ENCODE measurements around the gene PLXND1. TPM values are rescaled to one million over a fixed set of nuclear protein-coding genes. Genes with fewer than 3 reads are reported as not detected.

The PLXND1 gene
- total RNA-seq, 4 donors from 2014 or later, result 50.5 to 89.9 (median 76.6) TPM

- peaks cover 0 to 16% (median 0%) of the 10 kb centered on the region in 4 donors for H3K36me3 ChIP-seq
- DNase-seq (ENCODE audit: extremely low spot score), result no peak
- no peak for TF ChIP-seq CTCF (IDR thresholded peaks at IDR 0.05)
- no peak for TF ChIP-seq POLR2AphosphoS5 (IDR thresholded peaks at IDR 0.05)
- TF ChIP-seq POLR2A (IDR thresholded peaks at IDR 0.05; ENCODE audit: low read depth), result no peak
- TF ChIP-seq EP300 (IDR thresholded peaks at IDR 0.05), result no peak
- intact Hi-C loops (cut with DNase I), result loop anchor here (5.0 kb wide), 1 partner anchor 112 kb away; no protein-coding TSS in a partner anchor
- peak overlapping the region; percentile 65 to 75 (median 68) for H3K4me3 ChIP-seq
- peaks cover 64 to 96% (median 92%) of the 10 kb centered on the region in 4 donors for H3K4me1 ChIP-seq
- 57% methylated on average over 5 of the region's 12 CpGs for WGBS
- H3K9me3 ChIP-seq, result no peaks in the 10 kb centered on the region
- peaks cover 0 to 20% (median 10%) of the 10 kb centered on the region in 4 donors for H3K27me3 ChIP-seq
- H3K27ac ChIP-seq (replicated peaks in 1 of 4), result peak overlapping the region; percentile 80 to 85 (median 82)
Observed at GRCh38 chr3:129604767-129605166, 1.7 kb downstream of the PLXND1 start.

- TF ChIP-seq POLR2AphosphoS5 (IDR thresholded peaks at IDR 0.05) (no peak), POLR2A (IDR thresholded peaks at IDR 0.05; ENCODE audit: low read depth) (no peak), CTCF (IDR thresholded peaks at IDR 0.05) (no peak), EP300 (IDR thresholded peaks at IDR 0.05) (no peak)
- Histone ChIP-seq H3K27ac (replicated peaks in 1 of 4) (peak overlapping the region; percentile 80 to 85 (median 82)), H3K4me1 (peaks cover 62 to 96% (median 93%) of the 10 kb centered on the region in 4 donors), H3K4me3 (peak overlapping the region; percentile 65 to 75 (median 68)), H3K27me3 (peaks cover 0 to 20% (median 10%) of the 10 kb centered on the region in 4 donors), H3K36me3 (peaks cover 0 to 16% (median 0%) of the 10 kb centered on the region in 4 donors), H3K9me3 (no peaks in the 10 kb centered on the region)
- DNase-seq (ENCODE audit: extremely low spot score), result no peak
- WGBS, result 75% methylated on average over 8 of the region's 8 CpGs
- intact Hi-C loops (cut with DNase I), result loop anchor here (5.0 kb wide), 1 partner anchor 112 kb away; no protein-coding TSS in a partner anchor
Observed at GRCh38 chr3:129603991-129604749, 2.3 kb downstream of the PLXND1 start.

GRCh38 chr3:129603561-129603942 is 2.9 kb downstream of the PLXND1 start:
- WGBS, result no CpG with 5 or more reads among the region's 7 CpGs
- H3K4me3 ChIP-seq, result peak overlapping the region; percentile 65 to 75 (median 68)
- no peaks in the 10 kb centered on the region for H3K9me3 ChIP-seq
- DNase-seq (ENCODE audit: extremely low spot score), result no peak
- intact Hi-C loops (cut with DNase I), result loop anchor here (5.0 kb wide), 1 partner anchor 111 kb away; no protein-coding TSS in a partner anchor
- peaks cover 0 to 20% (median 10%) of the 10 kb centered on the region in 4 donors for H3K27me3 ChIP-seq
- peak overlapping the region; percentile 80 to 85 (median 82) for H3K27ac ChIP-seq (replicated peaks in 1 of 4)
- H3K36me3 ChIP-seq, result peaks cover 0 to 16% (median 0%) of the 10 kb centered on the region in 4 donors
- peaks cover 61 to 96% (median 93%) of the 10 kb centered on the region in 4 donors for H3K4me1 ChIP-seq
- TF ChIP-seq CTCF (IDR thresholded peaks at IDR 0.05) (no peak), POLR2AphosphoS5 (IDR thresholded peaks at IDR 0.05) (no peak), POLR2A (IDR thresholded peaks at IDR 0.05; ENCODE audit: low read depth) (no peak), EP300 (IDR thresholded peaks at IDR 0.05) (no peak)

- Histone ChIP-seq H3K9me3 (no peaks in the 10 kb centered on the region), H3K27me3 (peaks cover 0 to 20% (median 10%) of the 10 kb centered on the region in 4 donors), H3K27ac (replicated peaks in 1 of 4) (peak overlapping the region; percentile 80 to 85 (median 82)), H3K4me1 (peaks cover 61 to 96% (median 93%) of the 10 kb centered on the region in 4 donors), H3K36me3 (peaks cover 0 to 16% (median 0%) of the 10 kb centered on the region in 4 donors), H3K4me3 (peak overlapping the region; percentile 65 to 75 (median 68))
- 77% methylated on average over 11 of the region's 15 CpGs for WGBS
- intact Hi-C loops (cut with DNase I), result loop anchor here (5.0 kb wide), 1 partner anchor 111 kb away; no protein-coding TSS in a partner anchor
- TF ChIP-seq POLR2AphosphoS5 (IDR thresholded peaks at IDR 0.05), result peak; percentile 33 to 58
- no peak for TF ChIP-seq CTCF (IDR thresholded peaks at IDR 0.05)
- no peak for TF ChIP-seq EP300 (IDR thresholded peaks at IDR 0.05)
- no peak for TF ChIP-seq POLR2A (IDR thresholded peaks at IDR 0.05; ENCODE audit: low read depth)
- DNase-seq (ENCODE audit: extremely low spot score), result no peak
Observed at GRCh38 chr3:129602730-129603560, 3.5 kb downstream of the PLXND1 start.
